NCI-H774 (cell line): Measurements from ENCODE around the gene OCIAD1.
"Not testable (repeated sequence)": the region's sequence is repeated elsewhere in the genome, so short reads cannot be mapped to it uniquely, and the experiment has no call there.

ENCODE experiments used
- DNase-seq: peaks from one replicate; lab custom pipeline; 2025; lab: John Stamatoyannopoulos, UW

OCIAD1 gene

GRCh38 chr4:48816971-48817370 is 13.9 kb upstream of the OCIAD1 start:
- no peak for DNase-seq

GRCh38 chr4:48821431-48821830 is 9.5 kb upstream of the OCIAD1 start:
- DNase-seq: not testable (repeated sequence)

GRCh38 chr4:48827622-48828021 is 3.3 kb upstream of the OCIAD1 start:
- DNase-seq: no peak

- DNase-seq: no peak
Measured at GRCh38 chr4:48831532-48832030, 693 bp downstream of the OCIAD1 start.

- no peak for DNase-seq
Measured at GRCh38 chr4:48832571-48832970, 1.7 kb downstream of the OCIAD1 start.

- no peak for DNase-seq
Measured at GRCh38 chr4:48836658-48837057, 5.8 kb downstream of the OCIAD1 start.

- DNase-seq: no peak
Measured at GRCh38 chr4:48841045-48841827, 10.3 kb downstream of the OCIAD1 start.

- no peak for DNase-seq
Measured at GRCh38 chr4:48844843-48845242, 14.0 kb downstream of the OCIAD1 start.

- DNase-seq: not testable (repeated sequence)
Measured at GRCh38 chr4:48848799-48849198, 17.9 kb downstream of the OCIAD1 start.

GRCh38 chr4:48851651-48852050 is 20.8 kb downstream of the OCIAD1 start:
- no peak for DNase-seq

- no peak for DNase-seq
Measured at GRCh38 chr4:48853604-48854394, 22.9 kb downstream of the OCIAD1 start.

GRCh38 chr4:48854395-48854683 is 23.5 kb downstream of the OCIAD1 start:
- no peak for DNase-seq

- no peak for DNase-seq
Measured at GRCh38 chr4:48854982-48855381, 24.1 kb downstream of the OCIAD1 start.

- no peak for DNase-seq
Measured at GRCh38 chr4:48858130-48858529, 27.2 kb downstream of the OCIAD1 start.

GRCh38 chr4:48862038-48862437 is 31.1 kb downstream of the OCIAD1 start:
- DNase-seq: no peak

GRCh38 chr4:48862661-48863060 is 31.8 kb downstream of the OCIAD1 start:
- no peak for DNase-seq

GRCh38 chr4:48863728-48864127 is 32.8 kb downstream of the OCIAD1 start:
- DNase-seq: no peak

GRCh38 chr4:48864696-48865095 is 33.8 kb downstream of the OCIAD1 start:
- not testable (repeated sequence) for DNase-seq

GRCh38 chr4:48877827-48878535 is 47.1 kb downstream of the OCIAD1 start:
- DNase-seq: no peak

GRCh38 chr4:48879561-48880442 is 48.9 kb downstream of the OCIAD1 start:
- DNase-seq: no peak

- not testable (repeated sequence) for DNase-seq
Measured at GRCh38 chr4:48881646-48882045, 50.8 kb downstream of the OCIAD1 start.

GRCh38 chr4:48889750-48890149 is 58.9 kb downstream of the OCIAD1 start:
- DNase-seq: not testable (repeated sequence)
